ENCODE results near the gene PPFIA2.

DNA sequence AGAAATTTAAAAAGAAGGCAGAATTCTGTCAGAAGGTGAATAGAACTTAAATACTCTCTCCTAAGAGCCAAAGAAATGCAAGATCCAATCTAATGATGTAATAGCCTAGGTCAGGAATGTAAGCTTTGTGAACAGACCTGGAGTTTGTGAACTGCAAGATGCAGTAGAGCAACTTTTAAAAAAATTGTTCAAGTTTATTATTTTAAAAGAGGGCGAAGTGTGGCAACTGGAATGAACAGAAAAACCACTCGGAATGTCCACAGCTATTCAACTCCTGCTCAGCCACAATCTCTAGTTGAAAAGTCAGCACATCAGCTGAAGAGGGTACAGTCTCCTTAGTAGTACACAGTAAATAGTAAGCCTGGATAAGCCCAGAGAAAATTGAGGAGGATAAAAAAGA lies 228.8 kb downstream of the PPFIA2 start:
- TF ChIP-seq CTCF (optimal IDR thresholded peaks at IDR 0.05 in 1 of 3, IDR thresholded peaks at IDR 0.05 in 1 of 3, conservative IDR thresholded peaks at IDR 0.05 in 1 of 3; ENCODE audit: extremely low read depth in 1 of 3, insufficient read depth in 2 of 3, low read length in 3 of 3) = no peak
- TF ChIP-seq EZH2 (IDR thresholded peaks at IDR 0.05; ENCODE audit: low read length) = no peak
